ENCODE measurements around the gene CRACR2B.

DNA sequence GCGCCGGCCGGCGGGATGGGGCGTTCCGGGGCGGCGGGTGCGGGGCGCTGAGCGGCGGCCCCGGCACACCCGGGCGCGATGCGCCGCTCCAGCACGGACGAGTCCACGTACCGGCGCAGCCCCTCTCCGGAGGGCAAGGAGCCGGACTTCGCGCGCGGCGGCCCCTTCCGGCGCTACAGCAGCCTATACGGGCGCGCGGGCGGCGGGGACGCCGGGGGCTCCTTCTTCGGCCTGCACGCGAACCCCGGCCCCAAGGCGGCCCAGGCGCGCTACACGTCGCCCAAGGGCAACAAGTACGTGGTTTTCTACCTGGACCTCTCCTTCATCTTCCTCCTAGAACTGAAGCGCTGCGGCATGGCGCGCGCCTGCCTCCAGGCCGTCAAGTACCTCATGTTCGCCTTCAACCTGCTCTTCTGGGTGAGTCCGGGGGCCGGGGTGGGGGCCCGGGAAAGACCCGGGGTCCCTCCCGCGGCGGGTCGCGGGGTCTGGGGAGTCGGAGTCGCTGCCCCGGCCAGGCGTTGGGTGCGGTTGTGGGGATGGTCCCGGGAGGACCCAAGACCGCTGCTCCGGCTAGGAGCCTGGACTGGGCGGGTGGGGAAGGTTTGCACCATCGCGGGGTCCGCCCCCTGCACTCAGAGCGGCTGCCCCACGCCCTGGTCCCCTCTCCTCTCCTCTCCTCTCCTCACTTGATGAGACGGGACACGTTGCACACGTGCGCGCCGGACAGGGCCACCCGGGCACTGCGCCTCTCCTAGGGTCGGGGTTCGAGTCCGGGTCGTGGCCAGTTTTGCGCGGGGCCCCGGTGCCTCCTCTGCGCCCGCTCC, 22.4 kb downstream of the CRACR2B start:
- TF ChIP-seq, protein P1, sequence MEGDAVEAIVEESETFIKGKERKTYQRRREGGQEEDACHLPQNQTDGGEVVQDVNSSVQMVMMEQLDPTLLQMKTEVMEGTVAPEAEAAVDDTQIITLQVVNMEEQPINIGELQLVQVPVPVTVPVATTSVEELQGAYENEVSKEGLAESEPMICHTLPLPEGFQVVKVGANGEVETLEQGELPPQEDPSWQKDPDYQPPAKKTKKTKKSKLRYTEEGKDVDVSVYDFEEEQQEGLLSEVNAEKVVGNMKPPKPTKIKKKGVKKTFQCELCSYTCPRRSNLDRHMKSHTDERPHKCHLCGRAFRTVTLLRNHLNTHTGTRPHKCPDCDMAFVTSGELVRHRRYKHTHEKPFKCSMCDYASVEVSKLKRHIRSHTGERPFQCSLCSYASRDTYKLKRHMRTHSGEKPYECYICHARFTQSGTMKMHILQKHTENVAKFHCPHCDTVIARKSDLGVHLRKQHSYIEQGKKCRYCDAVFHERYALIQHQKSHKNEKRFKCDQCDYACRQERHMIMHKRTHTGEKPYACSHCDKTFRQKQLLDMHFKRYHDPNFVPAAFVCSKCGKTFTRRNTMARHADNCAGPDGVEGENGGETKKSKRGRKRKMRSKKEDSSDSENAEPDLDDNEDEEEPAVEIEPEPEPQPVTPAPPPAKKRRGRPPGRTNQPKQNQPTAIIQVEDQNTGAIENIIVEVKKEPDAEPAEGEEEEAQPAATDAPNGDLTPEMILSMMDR (IDR thresholded peaks at IDR 0.05; ENCODE audit: low read depth, low read length, poor library complexity, severe bottlenecking), result no peak
- TF ChIP-seq EZH2phosphoT487 (IDR thresholded peaks at IDR 0.05; ENCODE audit: borderline replicate concordance, low read length), result no peak

All from DOHH2 (cell line).